HG03159 (cell line): ENCODE measurements around the gene EZH2.
A peak's percentile ranks its signal among the peaks of the same experiment; 100 is the strongest.

Experiments used
- ATAC-seq: cut with Tn5 transposase; IDR thresholded peaks from one replicate; pipeline ENCODE4 v1.9.1; 2021; ENCODE audit warnings: mild to moderate bottlenecking, moderate library complexity; ENCODE audit not compliant: unreplicated experiment

Gene EZH2

DNA sequence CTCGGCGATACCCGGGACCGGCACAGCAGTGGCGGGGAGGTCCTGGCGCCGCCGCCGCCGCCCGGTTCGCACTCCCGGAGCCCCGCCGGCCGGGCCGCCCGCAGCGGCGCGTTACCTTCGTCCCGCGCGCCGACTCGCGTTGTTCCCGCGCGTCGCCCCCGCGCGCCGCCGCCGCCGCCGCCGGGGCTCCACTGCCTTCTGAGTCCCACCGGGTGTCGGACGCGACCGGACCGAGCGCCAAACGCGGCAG lies at the start of gene EZH2:
TSS of gene EZH2 (minus strand) at position 243 of the 250 bp plus-strand sequence. CDS start 36,993 bp downstream, outside the sequence.
- peak; percentile 25 for ATAC-seq

DNA sequence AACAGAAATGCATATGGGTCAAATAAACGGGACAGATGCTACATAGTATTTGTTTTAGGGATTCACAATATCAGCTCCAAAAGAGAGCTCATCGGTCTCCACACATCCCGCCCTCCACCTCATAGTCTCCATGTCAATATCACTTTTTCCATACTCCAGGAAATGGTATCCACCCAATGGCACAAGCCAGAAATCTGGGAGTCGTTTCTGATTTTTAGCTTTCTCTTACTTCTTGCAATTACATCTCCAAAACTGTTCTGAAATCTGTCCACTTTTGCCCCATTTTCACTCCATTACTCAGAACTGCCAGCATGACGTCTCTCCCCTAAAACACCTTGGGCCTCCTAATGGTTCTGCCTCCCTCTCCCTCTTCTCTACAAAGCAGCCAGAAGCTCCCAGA lies 47.4 kb upstream of the EZH2 start:
- no peak for ATAC-seq

DNA sequence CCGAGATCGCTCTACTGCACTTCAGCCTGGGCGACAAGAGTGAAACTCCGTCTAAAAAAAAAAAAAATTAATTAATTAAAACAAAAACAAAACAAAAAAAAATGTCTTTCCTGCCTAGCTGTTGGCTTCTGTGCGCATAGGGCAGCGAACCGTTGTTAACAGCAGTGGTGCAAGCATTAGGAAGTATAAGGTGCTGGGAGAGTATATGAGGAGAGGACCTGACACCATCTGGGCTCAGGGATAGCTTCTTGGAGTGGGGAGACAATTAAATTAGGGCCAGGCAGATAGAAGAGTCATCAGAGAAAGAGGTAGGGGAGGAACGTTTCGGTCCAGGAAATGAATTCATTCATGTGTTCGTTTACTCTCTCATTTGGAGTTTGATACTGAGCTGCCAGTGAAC lies 46.2 kb upstream of the EZH2 start:
- no peak for ATAC-seq

DNA sequence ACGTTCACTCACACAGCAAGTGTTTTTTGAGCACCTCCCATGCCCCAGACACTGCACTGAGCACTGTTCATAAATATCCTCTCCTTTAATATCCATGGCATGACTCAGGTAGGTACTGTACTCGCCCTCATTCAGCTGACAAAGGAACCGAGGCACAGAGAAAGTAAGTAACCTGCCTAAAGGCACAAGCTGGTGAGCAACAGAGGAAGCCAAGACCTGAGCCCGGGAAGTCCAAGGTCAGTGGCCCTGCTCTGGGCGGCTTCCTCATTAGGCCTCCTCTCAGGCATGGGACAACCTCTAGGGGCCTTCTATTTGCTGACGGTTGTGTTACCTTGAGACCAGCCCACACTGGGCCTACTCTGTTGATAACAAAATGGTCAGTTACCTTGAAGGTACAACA lies 45.1 kb upstream of the EZH2 start:
- ATAC-seq = no peak

DNA sequence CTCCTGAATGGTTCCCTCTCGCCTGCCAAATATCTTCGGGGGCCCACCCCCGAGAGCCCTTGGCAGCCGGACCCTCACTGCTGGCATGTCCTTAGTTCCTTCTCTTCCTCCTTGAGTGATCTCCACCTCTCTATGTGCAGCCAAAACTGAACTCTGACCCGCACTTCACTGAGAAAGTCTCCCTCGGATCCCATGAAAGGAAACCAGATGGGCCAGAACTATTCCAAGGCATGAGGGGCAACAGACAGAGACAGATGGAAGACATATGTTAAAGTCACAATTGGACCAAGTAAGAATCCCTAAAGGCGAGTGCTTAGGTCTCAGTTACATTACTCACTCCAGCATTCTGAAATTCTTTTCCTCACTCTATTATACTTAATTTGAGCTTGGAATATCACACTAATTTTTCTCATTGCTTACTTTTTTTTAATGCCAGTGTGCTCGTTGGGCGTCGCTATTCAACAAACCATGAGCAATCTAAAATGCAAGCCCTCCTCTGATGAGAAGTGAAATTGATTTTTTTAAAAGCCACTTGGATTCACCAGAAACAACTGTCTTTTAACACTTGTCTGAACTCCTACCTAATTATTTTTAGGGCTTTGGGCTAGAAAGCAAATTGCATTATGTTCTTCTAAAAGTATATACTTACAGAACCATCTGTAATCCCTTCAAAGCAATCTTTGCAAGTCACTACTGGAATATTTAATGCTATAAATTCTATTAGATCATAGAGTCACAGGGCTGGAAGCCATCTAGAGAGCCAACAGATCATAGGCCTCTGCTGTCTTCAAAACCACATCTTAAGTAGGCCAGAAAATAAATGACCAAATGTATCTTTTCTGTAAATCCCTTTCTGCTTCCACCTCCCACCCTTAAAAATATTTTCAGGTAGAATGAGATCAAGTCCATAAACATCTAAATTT lies 43.3 kb upstream of the EZH2 start:
- ATAC-seq = no peak

DNA sequence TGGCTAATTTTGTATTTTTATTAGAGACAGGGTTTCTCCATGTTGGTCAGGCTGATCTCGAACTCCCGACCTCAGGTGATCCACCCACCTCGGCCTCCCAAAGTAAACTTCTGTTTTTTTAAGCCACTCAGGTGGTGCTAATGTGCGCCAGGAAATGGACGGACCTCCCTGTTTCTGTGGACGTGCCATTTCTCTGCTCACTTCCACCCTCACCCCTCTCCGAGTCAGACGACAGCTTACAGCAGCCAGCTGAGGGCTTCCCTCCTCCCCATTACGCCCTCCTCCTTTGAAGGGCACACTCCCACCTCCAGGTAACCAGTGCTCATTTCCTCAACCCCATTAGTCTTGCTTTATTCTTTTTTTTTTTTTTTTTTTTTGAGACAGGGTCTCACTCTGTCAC lies 41.7 kb upstream of the EZH2 start:
- ATAC-seq = no peak

DNA sequence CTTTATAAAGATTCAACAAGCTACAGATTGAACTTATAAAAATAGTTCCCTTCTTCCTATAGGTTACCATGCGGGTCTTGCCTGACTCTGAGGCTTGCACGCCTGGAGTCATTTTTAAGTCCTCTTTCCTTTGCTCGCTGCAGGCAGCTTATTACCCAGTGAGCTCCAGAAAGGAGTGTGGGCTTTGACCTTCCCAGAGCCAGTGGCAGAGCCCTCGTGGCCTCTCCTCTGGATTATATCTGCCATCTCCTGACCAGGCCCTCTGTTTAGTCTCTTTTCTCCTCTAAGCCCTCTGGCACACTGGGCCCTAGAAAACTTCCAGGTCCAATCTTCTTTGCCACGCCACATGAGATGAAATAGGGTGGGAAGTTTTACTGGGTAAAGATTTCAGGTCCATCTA lies 39.9 kb upstream of the EZH2 start:
- no peak for ATAC-seq

DNA sequence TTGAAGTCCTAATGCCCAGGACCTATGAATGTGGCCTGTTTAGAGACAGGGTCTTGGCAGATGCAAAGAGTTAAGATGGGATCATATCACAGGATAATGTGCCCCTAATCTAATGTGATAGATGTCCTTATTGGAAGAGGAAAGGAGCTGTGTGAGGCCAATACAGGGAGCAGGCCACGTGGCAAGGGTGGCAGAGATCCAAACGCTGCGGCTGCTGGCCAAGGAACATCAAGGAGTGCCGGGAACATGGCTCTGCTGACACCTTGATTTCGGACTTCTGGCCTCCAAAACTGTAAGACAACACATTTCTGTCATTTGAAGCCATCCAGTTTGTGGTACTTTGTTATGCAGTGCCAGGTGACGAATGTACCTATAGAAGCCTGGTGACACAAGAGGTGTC lies 37.7 kb upstream of the EZH2 start:
- ATAC-seq = no peak

DNA sequence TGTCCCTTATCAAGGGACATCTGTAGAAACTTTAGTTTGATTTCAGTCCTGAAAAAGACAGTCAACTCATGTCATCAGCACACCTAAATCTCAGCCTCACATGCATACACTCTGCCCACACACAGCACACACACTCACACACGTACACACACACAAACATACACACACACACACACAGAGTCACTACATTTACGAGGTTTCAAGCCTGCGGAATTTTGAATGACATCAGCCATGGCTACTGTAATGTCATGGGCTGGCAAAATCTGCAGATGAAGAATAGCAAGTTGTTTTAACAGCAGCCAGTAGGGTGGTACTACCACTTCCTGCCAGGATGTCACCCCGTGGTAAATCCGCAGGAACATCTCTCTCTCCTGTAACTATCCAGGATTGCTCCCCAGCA lies 37.1 kb upstream of the EZH2 start:
- ATAC-seq = no peak

DNA sequence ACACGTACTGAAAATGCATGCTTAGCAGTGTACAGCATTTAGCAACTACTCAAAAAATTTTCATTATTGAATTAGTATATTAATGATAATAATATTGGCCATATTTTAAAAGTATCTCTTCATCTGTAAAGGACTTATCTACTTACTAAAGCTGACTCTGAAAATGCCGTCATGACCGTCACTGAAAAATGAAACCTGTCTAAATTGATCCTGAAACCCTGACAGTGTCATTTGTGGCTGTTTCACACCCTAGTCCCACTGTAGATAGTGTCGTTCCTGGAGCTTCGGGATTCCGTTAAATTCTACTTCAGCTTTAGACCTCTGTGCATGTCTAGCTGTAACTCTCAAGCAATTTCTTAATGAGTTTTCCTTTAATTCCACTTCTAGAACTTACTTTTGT lies 35.8 kb upstream of the EZH2 start:
- no peak for ATAC-seq

DNA sequence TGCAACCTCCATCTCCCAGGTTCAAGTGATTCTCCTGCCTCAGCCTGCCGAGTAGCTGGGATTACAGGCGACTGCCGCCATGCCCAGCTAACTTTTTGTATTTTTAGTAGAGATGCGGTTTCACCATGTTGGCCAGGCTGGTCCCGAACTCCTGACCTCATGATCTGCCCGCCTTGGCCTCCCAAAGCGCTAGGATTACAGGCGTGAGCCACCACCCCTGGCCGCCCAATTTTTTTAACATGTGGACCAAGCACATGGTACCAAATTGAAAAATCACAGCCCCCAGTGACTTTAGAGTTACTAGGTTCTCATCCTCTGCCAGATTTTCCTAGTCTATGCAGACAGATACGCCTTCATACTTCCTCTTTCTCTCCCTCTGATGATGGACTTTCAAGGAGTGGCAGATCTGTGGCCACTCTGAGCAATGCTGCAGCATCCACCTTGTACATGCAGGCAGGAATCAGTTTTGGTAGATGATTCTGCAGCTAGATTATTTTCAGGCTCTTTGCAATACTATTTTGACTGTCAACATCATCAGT lies 34.0 kb upstream of the EZH2 start:
- no peak for ATAC-seq

DNA sequence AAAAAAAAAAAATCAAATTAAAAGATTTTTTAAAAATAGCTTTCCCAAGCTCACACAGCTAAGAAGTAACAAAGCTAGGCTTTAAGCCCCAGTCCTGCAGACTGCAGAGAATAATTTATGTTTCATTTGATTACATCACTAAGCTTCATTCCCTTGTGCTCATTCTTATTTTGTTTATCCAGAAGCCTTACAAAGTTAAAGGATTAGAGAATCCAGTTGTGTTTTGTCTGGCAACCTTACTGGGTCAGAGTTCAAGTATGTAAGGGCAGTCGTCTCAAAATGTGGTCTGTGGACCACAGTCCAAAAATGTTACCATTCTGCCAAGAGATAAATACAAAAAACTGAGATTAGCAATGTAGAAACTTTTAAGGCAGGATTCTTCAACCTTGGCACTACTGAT lies 32.1 kb upstream of the EZH2 start:
- no peak for ATAC-seq

DNA sequence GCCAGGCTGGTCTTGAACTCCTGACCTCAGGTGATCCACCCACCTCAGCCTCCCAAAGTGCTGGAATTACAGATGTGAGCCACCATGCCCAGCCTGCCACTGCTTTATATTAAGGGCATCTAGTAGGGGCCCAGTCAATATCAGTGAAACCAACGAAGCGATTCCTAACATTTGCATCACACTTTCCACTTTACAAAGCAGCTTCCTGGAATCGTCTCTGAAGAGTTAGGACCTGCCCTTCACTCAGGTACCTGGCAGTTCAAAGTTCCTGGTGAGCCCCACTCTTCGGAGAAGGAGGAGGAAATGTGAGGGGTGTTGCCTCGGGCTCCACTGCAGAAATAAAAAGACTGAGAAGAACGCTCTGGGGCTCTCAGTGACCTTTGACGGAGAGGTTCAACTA lies 31.1 kb upstream of the EZH2 start:
- no peak for ATAC-seq

DNA sequence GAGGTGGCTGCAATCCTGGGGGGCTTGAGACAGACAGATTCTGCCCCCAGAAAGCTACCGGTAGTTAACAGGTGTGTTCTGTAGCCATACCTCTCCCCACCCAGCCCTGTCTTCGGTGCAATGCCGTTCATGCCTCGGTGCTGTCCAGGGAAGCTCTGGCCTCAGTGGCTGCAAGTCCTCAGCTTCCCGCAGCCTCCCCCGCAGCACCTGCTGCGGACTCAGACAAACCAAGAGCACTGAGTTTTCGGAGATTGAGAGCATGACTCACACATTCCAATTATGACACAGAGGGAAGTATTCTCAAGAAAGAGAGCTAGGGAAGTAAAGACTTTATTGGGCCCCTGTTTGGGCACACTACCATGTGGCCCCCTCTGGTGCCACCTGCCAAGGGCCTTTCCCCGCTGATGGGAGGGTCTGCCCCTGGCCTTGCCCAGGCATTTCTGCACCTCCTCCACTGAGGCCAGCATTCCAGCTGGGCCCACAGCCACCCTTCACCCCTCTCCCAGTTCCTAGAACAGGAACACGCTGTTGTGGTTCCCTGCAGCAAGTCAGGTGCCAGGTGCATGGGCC lies 30.2 kb upstream of the EZH2 start:
- ATAC-seq = no peak

DNA sequence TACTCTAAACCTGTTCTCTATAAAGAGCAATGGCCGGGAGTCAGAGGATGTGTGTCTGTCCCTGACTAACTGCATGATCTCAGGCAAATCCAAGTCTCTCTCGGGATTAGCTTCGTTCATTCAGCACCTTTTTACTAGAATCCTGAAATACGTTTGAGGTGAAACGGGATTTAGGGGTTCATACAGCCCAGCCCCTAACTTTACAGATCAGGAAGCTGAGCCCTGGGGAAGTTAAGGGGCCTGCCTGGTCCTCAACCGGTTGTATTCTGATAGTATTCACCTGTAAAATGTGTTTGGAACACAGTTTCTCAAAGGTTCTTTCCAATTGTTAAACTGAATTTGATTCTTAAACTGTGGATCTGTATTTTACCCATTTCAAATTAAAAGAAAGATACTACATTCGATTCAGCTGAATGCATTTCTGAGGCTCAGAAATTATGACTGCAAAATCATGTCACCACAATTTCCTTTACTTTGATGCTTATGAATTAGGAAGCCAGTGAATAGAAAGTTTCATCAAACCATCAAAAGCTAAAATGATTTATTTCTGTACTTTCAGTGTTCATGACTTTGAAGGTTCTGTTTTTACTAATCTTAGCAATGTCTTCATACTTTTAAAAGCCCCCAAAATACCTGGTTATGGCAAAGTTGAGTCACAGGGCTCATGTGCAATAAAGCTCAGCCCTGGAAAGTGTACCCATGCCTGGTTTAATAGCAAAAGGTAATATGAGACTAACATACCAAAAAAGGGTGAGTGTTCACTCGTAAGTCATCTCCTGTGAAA lies 28.9 kb upstream of the EZH2 start:
- ATAC-seq = peak; percentile 58

DNA sequence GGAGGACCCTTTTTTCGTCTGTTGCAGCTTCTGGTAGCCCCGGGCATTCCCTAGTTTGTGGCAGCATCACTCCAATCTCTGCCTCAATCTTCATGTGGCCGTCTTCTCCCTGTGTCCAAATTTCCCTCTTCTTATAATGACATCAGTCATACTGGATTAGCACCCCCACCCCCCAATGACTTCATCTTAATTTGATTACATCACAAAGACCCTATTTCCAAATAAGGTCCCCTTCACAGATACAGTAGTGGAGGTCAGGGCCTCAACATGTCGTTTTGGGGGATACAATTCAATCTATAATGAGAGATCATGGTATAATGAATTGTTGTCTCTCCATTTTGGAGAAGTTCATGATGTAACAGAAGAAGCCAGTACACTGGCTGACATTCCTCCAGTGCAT lies 28.1 kb upstream of the EZH2 start:
- ATAC-seq = no peak

DNA sequence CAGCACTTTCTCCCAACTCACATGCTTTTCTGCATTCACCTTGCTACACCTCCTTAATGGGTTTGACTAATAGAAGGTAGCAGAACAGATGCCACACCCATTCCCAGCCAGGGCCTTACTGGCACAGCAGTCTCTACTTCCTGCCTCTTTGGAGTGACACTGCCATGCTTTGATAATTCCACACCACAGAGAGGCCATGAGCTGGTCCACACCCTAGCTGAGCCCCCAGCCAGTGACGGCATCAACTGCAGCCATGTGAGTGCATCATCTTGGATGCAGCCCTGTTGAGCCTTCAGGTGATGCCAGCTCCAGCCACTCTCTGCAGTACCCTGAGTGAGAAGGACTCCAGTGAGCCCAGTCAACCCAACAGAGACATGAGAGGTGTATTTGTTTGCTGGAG lies 27.5 kb upstream of the EZH2 start:
- no peak for ATAC-seq

DNA sequence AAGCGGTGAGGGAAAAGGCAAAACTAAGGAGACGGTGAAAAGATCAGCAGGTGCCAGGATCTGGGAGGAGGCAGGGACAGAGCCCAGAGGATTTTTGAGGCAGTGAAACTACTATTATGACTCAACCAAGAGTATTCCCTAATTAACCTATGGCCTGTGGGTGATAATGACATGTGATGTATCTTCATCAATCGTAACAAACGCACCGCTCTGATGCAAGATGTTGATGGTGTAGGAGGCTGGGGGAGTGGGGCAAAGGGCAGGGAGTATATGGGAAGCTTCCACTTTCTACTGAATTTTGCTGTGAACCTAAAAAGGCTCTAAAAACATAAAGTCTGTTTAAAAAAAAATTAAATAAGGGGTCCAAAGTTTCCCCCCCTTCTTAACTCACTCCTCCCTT lies 25.5 kb upstream of the EZH2 start:
- ATAC-seq = no peak

DNA sequence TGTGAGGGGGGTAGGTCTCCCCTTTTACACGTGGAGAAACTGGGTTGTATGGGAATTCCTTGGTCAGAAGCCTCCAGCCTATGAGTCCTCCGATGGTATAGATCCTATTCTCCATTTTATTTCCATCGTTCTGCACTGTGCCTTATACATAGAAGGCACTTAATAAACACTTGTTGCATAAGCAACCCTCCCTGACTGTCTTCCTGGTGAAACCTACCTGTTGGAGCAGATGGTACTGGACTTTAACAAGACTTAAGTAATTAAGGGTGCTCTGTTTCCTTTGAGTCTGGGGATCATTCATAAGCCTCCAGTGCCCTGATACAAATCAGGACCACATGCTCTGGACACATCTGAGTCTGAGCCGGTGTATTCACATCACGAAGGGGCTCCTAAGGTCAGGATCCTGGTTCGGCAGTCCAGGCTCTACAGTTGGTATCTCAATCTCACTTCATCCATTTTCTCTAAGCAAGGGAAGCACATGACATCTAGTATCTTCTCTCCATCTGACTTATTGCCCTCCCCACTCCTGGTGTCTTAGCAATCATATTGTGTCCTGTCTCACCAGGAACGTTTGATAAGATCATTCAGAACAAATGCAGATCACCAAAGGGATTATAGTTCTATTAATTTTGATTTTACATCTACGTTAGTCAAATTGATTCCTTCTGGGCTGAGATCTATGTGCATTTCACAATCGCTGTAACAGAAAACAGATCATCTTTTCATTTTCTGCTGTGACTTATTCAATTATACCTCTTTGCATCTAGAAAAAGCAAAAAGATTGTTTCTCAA lies 22.8 kb upstream of the EZH2 start:
- ATAC-seq = no peak

DNA sequence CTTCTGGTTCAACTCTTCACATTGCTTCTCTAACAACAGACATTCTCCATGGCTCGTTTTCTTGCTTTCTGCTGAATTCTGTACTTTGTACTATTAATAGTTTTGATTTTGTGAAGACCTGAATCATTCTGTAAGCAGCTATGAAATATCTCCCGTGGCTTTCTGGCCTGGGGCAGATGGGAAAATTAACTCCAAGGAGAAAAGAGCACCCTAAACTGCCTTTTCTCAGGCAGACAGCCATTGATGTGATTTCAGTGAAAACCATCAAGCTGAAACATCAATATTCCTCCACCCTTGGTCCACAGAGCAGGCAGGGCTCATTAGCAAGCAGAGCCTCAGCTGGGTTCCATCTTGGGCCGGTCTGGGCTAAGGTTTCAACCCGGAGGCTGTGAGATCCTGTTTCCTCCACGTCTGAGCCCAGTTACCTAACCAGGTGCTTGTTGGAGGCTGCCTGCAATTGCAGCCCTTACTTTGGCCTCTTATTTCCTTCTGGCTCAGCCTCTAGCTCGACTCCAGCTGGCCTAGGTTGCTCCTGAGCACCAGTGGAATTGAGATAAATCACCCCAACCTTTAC lies 21.1 kb upstream of the EZH2 start:
- no peak for ATAC-seq

DNA sequence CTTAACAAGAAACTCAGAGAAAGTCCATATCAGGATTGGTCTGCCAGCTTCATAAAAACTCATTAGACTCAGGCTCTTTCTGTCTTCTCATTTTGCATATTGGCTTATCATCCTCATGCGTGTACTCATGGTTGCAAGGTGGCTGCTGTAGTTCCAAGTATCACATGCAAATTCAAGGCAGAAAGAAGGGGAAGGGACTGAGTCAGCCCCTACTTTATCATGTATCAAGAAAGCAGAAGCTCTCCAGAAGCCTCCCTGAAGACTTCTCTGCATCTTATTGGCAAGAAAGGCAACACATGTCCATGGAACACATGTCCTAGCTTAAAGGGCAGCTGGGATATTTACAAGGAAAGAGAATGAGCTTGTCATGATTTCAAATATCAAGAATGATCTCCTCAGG lies 19.4 kb upstream of the EZH2 start:
- no peak for ATAC-seq
